Neural cell (in vitro differentiated cells): ENCODE results near the gene ARHGEF17. TPM values are rescaled to one million over a fixed set of nuclear protein-coding genes. Genes with fewer than 3 reads are reported as not detected.

Source experiments
- H2AFZ ChIP-seq: fragments of 200-600, 300-800 bp; sonication (generic), shearing (Covaris generic); 2 replicates; pipeline ENCODE4 v1.6.0; 2014; ENCODE audit warnings: low read depth, mild to moderate bottlenecking, antibody characterized with exemption, low read length, moderate library complexity
- H3F3A ChIP-seq: fragments of 200-600 bp; shearing (Covaris generic); 2 replicates; pipeline ENCODE4 v1.6.1; 2016; ENCODE audit warnings: mild to moderate bottlenecking, moderate library complexity, mixed read lengths, antibody characterized with exemption, low read length; ENCODE audit not compliant: insufficient read depth, poor library complexity, severe bottlenecking
- H3K27ac ChIP-seq: fragments of 200-600, 300-800 bp; sonication (generic), shearing (Covaris generic); 2 replicates; pipeline ENCODE4 v1.5.1; 2014; ENCODE audit warnings: mild to moderate bottlenecking, low read length, moderate library complexity
- H3K27me3 ChIP-seq: fragments of 300-800, 200-600 bp; sonication (generic), shearing (Covaris generic); 2 replicates; pipeline ENCODE4 v1.6.0; 2014; ENCODE audit warnings: mild to moderate bottlenecking, low read depth, low read length, moderate library complexity; ENCODE audit not compliant: insufficient read depth
- H3K36me3 ChIP-seq: fragments of 300-800, 200-600 bp; sonication (generic), shearing (Covaris generic); 2 replicates; pipeline ENCODE4 v1.5.1; 2014; ENCODE audit warnings: mild to moderate bottlenecking, antibody characterized with exemption, low read length, moderate library complexity; ENCODE audit not compliant: insufficient read depth
- H3K4me2 ChIP-seq: fragments of 300-800, 200-600 bp; sonication (generic), shearing (Covaris generic); 2 replicates; pipeline ENCODE4 v1.6.0; 2014; ENCODE audit warnings: mild to moderate bottlenecking, low read length
- H3K4me3 ChIP-seq: fragments of 300-800, 200-600 bp; sonication (generic), shearing (Covaris generic); 2 replicates; pipeline ENCODE4 v1.5.1; 2014; ENCODE audit warnings: mild to moderate bottlenecking, low read length, moderate library complexity
- H3K79me2 ChIP-seq: fragments of 200-600 bp; shearing (Covaris generic); replicated peaks from 2 replicates; pipeline ENCODE4 v1.6.0; 2014; ENCODE audit warnings: mild to moderate bottlenecking, low read length, moderate library complexity; ENCODE audit not compliant: insufficient read depth
- H3K9ac ChIP-seq: fragments of 300-800, 200-600 bp; sonication (generic), shearing (Covaris generic); 2 replicates; pipeline ENCODE4 v1.6.1; 2016; ENCODE audit warnings: mild to moderate bottlenecking, low read length, mixed read lengths
- H3K9me2 ChIP-seq: fragments of 200-600 bp; shearing (Covaris generic); 2 replicates; pipeline ENCODE4 v1.6.1; 2016; ENCODE audit warnings: mild to moderate bottlenecking, low read length, mixed read lengths; ENCODE audit not compliant: insufficient read depth
- H3K9me3 ChIP-seq: fragments of 200-600, 300-800 bp; sonication (generic), shearing (Covaris generic); 2 replicates; pipeline ENCODE4 v1.6.1; 2016; ENCODE audit warnings: mild to moderate bottlenecking, mixed run types, low read length, moderate library complexity, mixed read lengths
- H4K20me1 ChIP-seq: fragments of 200-600 bp; shearing (Covaris generic); 2 replicates; pipeline ENCODE4 v1.6.1; 2016; ENCODE audit warnings: mild to moderate bottlenecking, mixed run types; ENCODE audit not compliant: insufficient read depth
- CTCF ChIP-seq: fragments of 450-650 bp; IDR thresholded peaks from 2 replicates; pipeline ENCODE4 v1.5.1; 2014; ENCODE audit warnings: antibody characterized with exemption, mild to moderate bottlenecking, moderate library complexity; ENCODE audit not compliant: poor library complexity, severe bottlenecking
- EP300 ChIP-seq: fragments of 450-650 bp; conservative IDR thresholded peaks from 2 replicates; pipeline ENCODE4 v1.6.1; 2014; ENCODE audit warnings: antibody characterized with exemption, mild to moderate bottlenecking, moderate library complexity; ENCODE audit not compliant: poor library complexity, severe bottlenecking
- EZH2 ChIP-seq: fragments of 200-600, 300-800 bp; shearing (Covaris generic), sonication (generic); IDR thresholded peaks from 2 replicates; pipeline ENCODE4 v1.6.1; 2014; ENCODE audit warnings: antibody characterized with exemption, low read length, borderline replicate concordance, mild to moderate bottlenecking; ENCODE audit not compliant: insufficient read depth, poor library complexity, severe bottlenecking
- MXI1 ChIP-seq: fragments of 450-650 bp; conservative IDR thresholded peaks from 2 replicates; pipeline ENCODE4 v1.6.1; 2014; ENCODE audit warnings: antibody characterized with exemption, mild to moderate bottlenecking; ENCODE audit not compliant: poor library complexity, severe bottlenecking
- POLR2AphosphoS5 ChIP-seq: IDR thresholded peaks from 2 replicates; pipeline ENCODE4 v1.6.1; 2012
- RAD21 ChIP-seq: fragments of 450-650 bp; conservative IDR thresholded peaks from 2 replicates; pipeline ENCODE4 v1.6.1; 2014; ENCODE audit warnings: antibody characterized with exemption, mild to moderate bottlenecking, moderate library complexity
- REST ChIP-seq: IDR thresholded peaks from 2 replicates; pipeline ENCODE4 v1.6.1; 2012; ENCODE audit warnings: borderline replicate concordance
- SMC3 ChIP-seq: fragments of 450-650 bp; conservative IDR thresholded peaks from 2 replicates; pipeline ENCODE4 v1.6.1; 2014; ENCODE audit warnings: antibody characterized with exemption, mild to moderate bottlenecking, moderate library complexity; ENCODE audit not compliant: poor library complexity
- TAF1 ChIP-seq: IDR thresholded peaks from 2 replicates; pipeline ENCODE4 v1.6.1; 2012; ENCODE audit warnings: low read depth
- polyA plus RNA-seq: library from polyadenylated mRNA; depleted of rRNA; stranded (reverse); fragments of >200 nt; gene quantifications from 2 replicates; pipeline ENCODE4 v1.2.3, GENCODE V29; 2014

The ARHGEF17 gene
- polyA plus RNA-seq, 1 donor from 2014 or later, result 7.9 TPM

GRCh38 chr11:73288192-73288872, 19.7 kb upstream of the ARHGEF17 start:
- H3K27ac ChIP-seq, result no peak overlapping the region
- no peaks in the 10 kb centered on the region for H3F3A ChIP-seq
- H3K36me3 ChIP-seq, result no peaks in the 10 kb centered on the region
- H2AFZ ChIP-seq, result no peak overlapping the region
- no peak overlapping the region for H3K4me2 ChIP-seq
- H3K9ac ChIP-seq, result no peak overlapping the region
- no peaks in the 10 kb centered on the region for H3K9me2 ChIP-seq
- H3K79me2 ChIP-seq, result no peaks in the 10 kb centered on the region
- no peaks in the 10 kb centered on the region for H3K9me3 ChIP-seq
- no peak overlapping the region for H3K4me3 ChIP-seq
- H3K27me3 ChIP-seq, result no peaks in the 10 kb centered on the region
- no peaks in the 10 kb centered on the region for H4K20me1 ChIP-seq
- TF ChIP-seq EZH2, result no peak
- TF ChIP-seq TAF1, result no peak
- TF ChIP-seq CTCF, result no peak
- no peak for TF ChIP-seq EP300
- TF ChIP-seq POLR2AphosphoS5, result no peak
- TF ChIP-seq MXI1, result no peak
- no peak for TF ChIP-seq SMC3
- no peak for TF ChIP-seq REST
- no peak for TF ChIP-seq RAD21

- Histone ChIP-seq H3F3A (no peaks in the 10 kb centered on the region), H2AFZ (no peak overlapping the region), H4K20me1 (no peaks in the 10 kb centered on the region), H3K9ac (no peak overlapping the region), H3K4me2 (no peak overlapping the region), H3K27me3 (no peaks in the 10 kb centered on the region), H3K79me2 (no peaks in the 10 kb centered on the region), H3K27ac (no peak overlapping the region), H3K4me3 (no peak overlapping the region), H3K36me3 (no peaks in the 10 kb centered on the region), H3K9me3 (no peaks in the 10 kb centered on the region), H3K9me2 (no peaks in the 10 kb centered on the region)
- TF ChIP-seq SMC3 (peak; percentile 83), EP300 (no peak), REST (no peak), TAF1 (no peak), MXI1 (no peak), POLR2AphosphoS5 (no peak), CTCF (peak; percentile 82), EZH2 (no peak), RAD21 (peak; percentile 82)
These were observed 19.0 kb upstream of the ARHGEF17 start for GRCh38 chr11:73288873-73289707.
